Colonic mucosa (tissue), 4 donors: ENCODE results near the gene ATG3. TPM values are rescaled to one million over a fixed set of nuclear protein-coding genes. Genes with fewer than 3 reads are reported as not detected.

Source experiments
- DNase-seq: peaks from one replicate; pipeline ENCODE4 v3.0.0-alpha.2; 2020
- H3K27ac ChIP-seq: fragments of 200-600 bp; one replicate; pipeline ENCODE4 v1.8.0; 2021
- H3K27me3 ChIP-seq: fragments of 200-600 bp; one replicate; pipeline ENCODE4 v1.8.0; 2021
- H3K36me3 ChIP-seq: fragments of 200-600 bp; one replicate; pipeline ENCODE4 v1.8.0; 2021
- H3K4me1 ChIP-seq: fragments of 200-600 bp; one replicate; pipeline ENCODE4 v1.8.0; 2021; ENCODE audit warnings: mild to moderate bottlenecking
- H3K4me3 ChIP-seq: fragments of 200-600 bp; one replicate; pipeline ENCODE4 v1.8.0; 2021
- H3K9ac ChIP-seq, 2 donors: one replicate each; pipeline ENCODE4 v1.7.0; 2013; ENCODE audit warnings: control low read depth in 2 of 2, low read depth in 2 of 2, low read length in 2 of 2
- H3K9me3 ChIP-seq: fragments of 200-600 bp; one replicate; pipeline ENCODE4 v1.8.0; 2021
- intact Hi-C: fragments of 100-400 bp; cut with DNase I; formaldehyde crosslinking; loops from one replicate; pipeline ENCODE4 v1.14.1; 2022
- total RNA-seq, 2 donors: library from RNA; stranded (reverse); fragmentation: NEBNext Ultra II Directional in 1 of 2; extraction: Animal tissue kit (Norgen Biotek cat#: 25700) in 1 of 2; gene quantifications; one replicate each; pipeline ENCODE4 v1.2.1, GENCODE V29; 2021
- TF ChIP-seq, protein P1 (sequence below): fragments of 200-600 bp; IDR thresholded peaks from one replicate; pipeline ENCODE4 v1.8.0; 2022; ENCODE audit warnings: antibody characterized with exemption, mild to moderate bottlenecking
- donor health status: healthy.
- donor health status: DM: no; HTN: no; CAD: no.
- donor health status: DM: no; HTN: no; CAD: no.

Gene ATG3
- total RNA-seq: 10 to 100 TPM; 59.1 to 79.9 TPM

DNA sequence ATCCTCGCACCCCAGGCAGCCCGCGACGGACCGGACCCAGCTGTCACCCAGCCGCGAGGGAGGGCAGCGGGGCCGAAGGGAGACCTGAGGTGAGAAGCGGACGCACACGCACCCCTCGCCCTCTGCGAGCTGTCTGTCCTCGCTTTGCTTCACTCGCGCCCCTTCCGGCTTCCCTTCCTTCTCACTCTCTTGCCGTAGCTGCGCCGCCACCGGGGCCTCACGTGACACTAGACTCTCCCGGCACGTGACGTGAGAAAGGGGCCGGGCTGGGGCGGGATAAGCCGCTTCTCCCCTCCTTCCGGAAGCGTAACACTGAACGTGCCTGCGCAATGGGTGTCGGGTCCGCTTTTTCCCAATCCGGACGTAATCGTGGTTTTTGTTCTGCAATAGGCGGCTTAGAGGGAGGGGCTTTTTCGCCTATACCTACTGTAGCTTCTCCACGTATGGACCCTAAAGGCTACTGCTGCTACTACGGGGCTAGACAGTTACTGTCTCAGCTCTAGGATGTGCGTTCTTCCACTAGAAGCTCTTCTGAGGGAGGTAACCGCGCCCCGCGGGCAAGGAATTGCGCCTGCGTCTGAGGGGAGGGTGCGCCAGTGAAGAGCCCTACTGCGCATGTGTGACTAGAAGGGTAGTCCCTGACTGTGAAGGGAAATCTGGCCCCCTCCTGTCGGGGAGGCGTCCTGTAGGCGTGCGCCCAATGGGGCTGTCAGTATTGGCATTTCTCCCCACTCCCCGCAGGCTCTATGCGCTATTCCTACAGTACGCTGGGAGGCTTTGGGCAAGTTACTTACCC lies at the start of gene ATG3, which contains the start of gene SLC35A5:
Gene ATG3 (minus strand): TSS at position 229 of the 796 bp plus-strand sequence. CDS start 434 bp downstream, outside the sequence.
Gene SLC35A5 (plus strand): TSS at position 312 of the 796 bp plus-strand sequence. CDS start 1,359 bp downstream, outside the sequence.
- Histone ChIP-seq H3K36me3 (no peaks in the 10 kb centered on the region), H3K27ac (peak within 1 kb of the TSS; percentile 98), H3K9ac (peak within 1 kb of the TSS; percentile 95 to 99), H3K4me3 (peak within 1 kb of the TSS; percentile 83), H3K27me3 (no peaks in the 10 kb centered on the region), H3K4me1 (peaks cover 12% of the 10 kb centered on the region), H3K9me3 (no peaks in the 10 kb centered on the region)
- TF ChIP-seq, protein P1, sequence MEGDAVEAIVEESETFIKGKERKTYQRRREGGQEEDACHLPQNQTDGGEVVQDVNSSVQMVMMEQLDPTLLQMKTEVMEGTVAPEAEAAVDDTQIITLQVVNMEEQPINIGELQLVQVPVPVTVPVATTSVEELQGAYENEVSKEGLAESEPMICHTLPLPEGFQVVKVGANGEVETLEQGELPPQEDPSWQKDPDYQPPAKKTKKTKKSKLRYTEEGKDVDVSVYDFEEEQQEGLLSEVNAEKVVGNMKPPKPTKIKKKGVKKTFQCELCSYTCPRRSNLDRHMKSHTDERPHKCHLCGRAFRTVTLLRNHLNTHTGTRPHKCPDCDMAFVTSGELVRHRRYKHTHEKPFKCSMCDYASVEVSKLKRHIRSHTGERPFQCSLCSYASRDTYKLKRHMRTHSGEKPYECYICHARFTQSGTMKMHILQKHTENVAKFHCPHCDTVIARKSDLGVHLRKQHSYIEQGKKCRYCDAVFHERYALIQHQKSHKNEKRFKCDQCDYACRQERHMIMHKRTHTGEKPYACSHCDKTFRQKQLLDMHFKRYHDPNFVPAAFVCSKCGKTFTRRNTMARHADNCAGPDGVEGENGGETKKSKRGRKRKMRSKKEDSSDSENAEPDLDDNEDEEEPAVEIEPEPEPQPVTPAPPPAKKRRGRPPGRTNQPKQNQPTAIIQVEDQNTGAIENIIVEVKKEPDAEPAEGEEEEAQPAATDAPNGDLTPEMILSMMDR: no peak
- DNase-seq: peak; percentile 99
- intact Hi-C loops: no loop called here

DNA sequence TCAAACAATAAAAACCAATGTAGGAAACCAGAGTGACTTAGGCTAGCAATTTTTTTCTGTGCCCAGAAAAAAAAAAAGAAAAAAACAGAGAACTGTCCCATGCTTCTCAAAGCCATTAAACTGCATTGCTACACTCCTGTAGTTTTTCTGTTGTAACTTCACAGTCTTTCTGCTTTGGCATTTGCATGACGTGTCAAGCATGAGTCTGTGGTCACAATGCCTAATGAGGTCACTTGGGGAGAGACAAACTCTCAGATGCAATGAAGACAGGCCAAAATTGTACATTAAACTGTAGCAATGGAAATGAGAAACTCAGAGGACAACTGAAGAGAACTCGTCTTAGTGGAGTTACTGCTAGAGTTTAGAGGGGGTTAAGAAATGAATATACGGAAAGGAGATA lies 48.4 kb upstream of the ATG3 start:
- no peak overlapping the region for H3K9ac ChIP-seq
- no peaks in the 10 kb centered on the region for H3K9me3 ChIP-seq
- intact Hi-C loops: no loop called here
- H3K4me1 ChIP-seq: no peaks in the 10 kb centered on the region
- no peak overlapping the region for H3K27ac ChIP-seq
- no peaks in the 10 kb centered on the region for H3K27me3 ChIP-seq
- TF ChIP-seq, protein P1: no peak
- H3K4me3 ChIP-seq: no peak overlapping the region
- no peaks in the 10 kb centered on the region for H3K36me3 ChIP-seq
- no peak for DNase-seq

DNA sequence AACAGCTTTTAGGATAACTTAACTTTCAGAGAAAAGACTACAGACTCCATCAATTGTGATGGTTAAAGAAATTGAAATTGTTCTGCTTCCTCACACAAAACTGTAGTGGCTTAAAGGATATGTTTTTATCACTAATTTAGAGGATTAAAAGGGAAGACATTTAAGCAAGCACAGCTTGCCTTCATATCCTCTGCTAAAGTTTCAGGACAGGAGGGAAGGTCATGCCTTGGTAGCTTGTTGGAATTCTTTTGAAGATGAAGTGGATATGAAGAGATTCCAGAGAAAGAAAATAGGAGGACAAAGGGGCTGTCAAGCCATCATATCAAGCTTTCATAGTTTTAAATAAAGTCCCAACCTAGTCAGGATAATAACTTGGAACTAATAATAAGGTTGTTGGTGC lies 46.1 kb upstream of the ATG3 start:
- no peak overlapping the region for H3K9ac ChIP-seq
- intact Hi-C loops: no loop called here
- H3K4me1 ChIP-seq: no peaks in the 10 kb centered on the region
- TF ChIP-seq, protein P1: no peak
- H3K36me3 ChIP-seq: no peaks in the 10 kb centered on the region
- H3K27me3 ChIP-seq: no peaks in the 10 kb centered on the region
- no peaks in the 10 kb centered on the region for H3K9me3 ChIP-seq
- H3K4me3 ChIP-seq: no peak overlapping the region
- DNase-seq: no peak
- no peak overlapping the region for H3K27ac ChIP-seq

DNA sequence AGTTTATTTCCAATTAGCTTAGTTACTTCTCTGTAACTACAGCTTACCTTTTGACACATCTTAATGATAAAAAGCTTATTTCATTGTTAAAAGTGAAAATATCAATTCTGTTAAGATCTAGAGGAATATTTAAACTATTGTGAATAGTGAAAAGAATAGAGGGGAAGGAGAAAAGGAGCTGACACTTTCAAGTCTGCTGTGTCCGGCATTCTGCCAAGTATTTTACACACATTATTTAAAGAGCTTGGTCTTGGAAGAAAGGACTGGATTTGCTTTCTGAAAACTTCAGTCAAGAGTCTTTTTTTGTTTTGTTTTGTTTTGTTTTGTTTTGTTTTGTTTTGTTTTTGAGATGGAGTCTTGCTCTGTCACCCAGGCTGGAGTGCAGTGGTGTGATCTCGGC lies 44.3 kb upstream of the ATG3 start:
- intact Hi-C loops: no loop called here
- H3K27me3 ChIP-seq: no peaks in the 10 kb centered on the region
- H3K9me3 ChIP-seq: no peaks in the 10 kb centered on the region
- no peaks in the 10 kb centered on the region for H3K36me3 ChIP-seq
- DNase-seq: no peak
- no peaks in the 10 kb centered on the region for H3K4me1 ChIP-seq
- H3K4me3 ChIP-seq: no peak overlapping the region
- no peak overlapping the region for H3K27ac ChIP-seq
- TF ChIP-seq, protein P1: no peak
- no peak overlapping the region for H3K9ac ChIP-seq

DNA sequence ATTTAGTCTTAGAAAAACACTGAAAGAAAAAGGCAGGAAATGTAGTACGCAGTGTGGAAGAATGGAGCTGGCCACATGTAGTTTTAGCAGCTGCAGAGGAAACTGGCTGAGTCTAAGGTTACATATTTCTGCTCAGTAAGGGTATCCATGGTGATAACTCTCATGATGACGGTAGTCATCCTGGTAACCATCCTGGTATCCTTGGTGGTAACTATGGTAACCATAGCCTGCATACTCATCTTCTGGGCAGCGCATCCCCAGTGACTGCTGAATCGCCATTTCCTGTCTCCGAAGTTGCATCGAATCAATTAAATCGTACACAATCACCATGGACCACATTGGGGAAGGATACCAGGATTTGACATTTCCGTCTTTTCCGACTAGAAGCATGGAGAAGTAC lies 43.5 kb upstream of the ATG3 start:
- DNase-seq: no peak
- Histone ChIP-seq H3K4me3 (no peak overlapping the region), H3K27me3 (no peaks in the 10 kb centered on the region), H3K9ac (no peak overlapping the region), H3K27ac (no peak overlapping the region), H3K9me3 (no peaks in the 10 kb centered on the region), H3K36me3 (no peaks in the 10 kb centered on the region), H3K4me1 (no peaks in the 10 kb centered on the region)
- TF ChIP-seq, protein P1: no peak
- intact Hi-C loops: no loop called here
